ENCODE data around the gene ERCC2.
"Not testable (repeated sequence)": the region's sequence is repeated elsewhere in the genome, so short reads cannot be mapped to it uniquely, and the experiment has no call there.

- TF ChIP-seq, protein P1, sequence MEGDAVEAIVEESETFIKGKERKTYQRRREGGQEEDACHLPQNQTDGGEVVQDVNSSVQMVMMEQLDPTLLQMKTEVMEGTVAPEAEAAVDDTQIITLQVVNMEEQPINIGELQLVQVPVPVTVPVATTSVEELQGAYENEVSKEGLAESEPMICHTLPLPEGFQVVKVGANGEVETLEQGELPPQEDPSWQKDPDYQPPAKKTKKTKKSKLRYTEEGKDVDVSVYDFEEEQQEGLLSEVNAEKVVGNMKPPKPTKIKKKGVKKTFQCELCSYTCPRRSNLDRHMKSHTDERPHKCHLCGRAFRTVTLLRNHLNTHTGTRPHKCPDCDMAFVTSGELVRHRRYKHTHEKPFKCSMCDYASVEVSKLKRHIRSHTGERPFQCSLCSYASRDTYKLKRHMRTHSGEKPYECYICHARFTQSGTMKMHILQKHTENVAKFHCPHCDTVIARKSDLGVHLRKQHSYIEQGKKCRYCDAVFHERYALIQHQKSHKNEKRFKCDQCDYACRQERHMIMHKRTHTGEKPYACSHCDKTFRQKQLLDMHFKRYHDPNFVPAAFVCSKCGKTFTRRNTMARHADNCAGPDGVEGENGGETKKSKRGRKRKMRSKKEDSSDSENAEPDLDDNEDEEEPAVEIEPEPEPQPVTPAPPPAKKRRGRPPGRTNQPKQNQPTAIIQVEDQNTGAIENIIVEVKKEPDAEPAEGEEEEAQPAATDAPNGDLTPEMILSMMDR (IDR thresholded peaks at IDR 0.05; ENCODE audit: insufficient read depth, low read length, poor library complexity, severe bottlenecking): not testable (repeated sequence)
- TF ChIP-seq EZH2phosphoT487 (conservative IDR thresholded peaks at IDR 0.05; ENCODE audit: low read length): not testable (repeated sequence)
Measured at GRCh38 chr19:45334881-45335280, 35.5 kb downstream of the ERCC2 start.
